IMR-90 (cell line): ENCODE measurements around the gene HOXB1. TPM values are rescaled to one million over a fixed set of nuclear protein-coding genes. Genes with fewer than 3 reads are reported as not detected.

Experiments used
- ATAC-seq: fragments of 200-7000 bp; cut with Tn5 transposase; 2 replicates; pipeline ENCODE4 v1.9.1; 2020; ENCODE audit warnings: low read depth, mild to moderate bottlenecking, moderate library complexity
- BruUV-seq: library from RNA; stranded (reverse); fragments of 400-500 nt; replicated peaks from 2 replicates; lab custom pipeline; 2021; lab: Mats Ljungman, UMichigan
- CTCF ChIA-PET: fragments of 300-600 bp; formaldehyde crosslinking; extraction: SDS; loops from one replicate; lab custom pipeline; 2021; ENCODE audit warnings: antibody characterized with exemption; lab: Yijun Ruan, JAX
- POLR2A ChIA-PET: fragments of 300-600 bp; sonication (Branson Sonifier 250); formaldehyde crosslinking; loops from one replicate; lab custom pipeline; 2022; ENCODE audit warnings: antibody characterized with exemption; ENCODE audit not compliant: unreplicated experiment; lab: Charles Lee
- DNase-seq: peaks from one replicate; pipeline ENCODE4 v3.0.0; 2013
- H2AFZ ChIP-seq: replicated peaks from 2 replicates; pipeline ENCODE3; 2013; ENCODE audit warnings: low read length, mild to moderate bottlenecking; ENCODE audit not compliant: poor library complexity
- H2AK5ac ChIP-seq: 2 replicates; pipeline ENCODE4 v1.6.1; 2013; ENCODE audit warnings: low read depth, low read length, inconsistent platforms
- H2AK9ac ChIP-seq: replicated peaks from 2 replicates; pipeline ENCODE3; 2013; ENCODE audit warnings: mild to moderate bottlenecking, low read depth, low read length, moderate library complexity; ENCODE audit not compliant: poor library complexity
- H2BK120ac ChIP-seq: 2 replicates; pipeline ENCODE4 v1.6.1; 2013; ENCODE audit warnings: low read depth, low read length, inconsistent platforms
- H2BK15ac ChIP-seq: 3 replicates; pipeline ENCODE4 v1.6.1; 2013; ENCODE audit warnings: low read depth, low read length, inconsistent platforms
- H2BK20ac ChIP-seq: 2 replicates; pipeline ENCODE4 v1.6.1; 2013; ENCODE audit warnings: low read depth, mild to moderate bottlenecking, inconsistent platforms, low read length, moderate library complexity
- H2BK5ac ChIP-seq: 2 replicates; pipeline ENCODE4 v1.6.1; 2013; ENCODE audit warnings: mild to moderate bottlenecking, low read depth, low read length, inconsistent platforms; ENCODE audit not compliant: poor library complexity, severe bottlenecking
- H3K14ac ChIP-seq: replicated peaks from 2 replicates; pipeline ENCODE4 v1.6.1; 2013; ENCODE audit warnings: low read depth, low read length, inconsistent platforms
- H3K18ac ChIP-seq: 2 replicates; pipeline ENCODE4 v1.6.1; 2013; ENCODE audit warnings: low read depth, low read length, control low read depth
- H3K23ac ChIP-seq: 2 replicates; pipeline ENCODE4 v1.6.1; 2013; ENCODE audit warnings: low read depth, low read length, inconsistent platforms
- H3K27ac ChIP-seq: 2 replicates; pipeline ENCODE4 v1.5.1; 2013; ENCODE audit warnings: mild to moderate bottlenecking, control low read depth, low read length; ENCODE audit not compliant: insufficient read depth
- H3K27me3 ChIP-seq: 2 replicates; pipeline ENCODE4 v1.6.1; 2013; ENCODE audit warnings: low read length; ENCODE audit not compliant: control insufficient read depth, insufficient read depth
- H3K36me3 ChIP-seq: 2 replicates; pipeline ENCODE4 v1.6.1; 2013; ENCODE audit warnings: low read length, mixed read lengths; ENCODE audit not compliant: control insufficient read depth, insufficient read depth
- H3K4ac ChIP-seq: 2 replicates; pipeline ENCODE4 v1.6.1; 2013; ENCODE audit warnings: low read depth, low read length, inconsistent platforms
- H3K4me1 ChIP-seq: 2 replicates; pipeline ENCODE4 v1.6.1; 2013; ENCODE audit warnings: low read length, mixed read lengths; ENCODE audit not compliant: control insufficient read depth, insufficient read depth
- H3K4me2 ChIP-seq: 2 replicates; pipeline ENCODE4 v1.6.1; 2013; ENCODE audit warnings: low read depth, mild to moderate bottlenecking, control low read depth, low read length, moderate library complexity
- H3K4me3 ChIP-seq: 2 replicates; pipeline ENCODE4 v1.5.1; 2013; ENCODE audit warnings: low read depth, mild to moderate bottlenecking, control low read depth, low read length, moderate library complexity; ENCODE audit not compliant: insufficient read depth
- H3K56ac ChIP-seq: 2 replicates; pipeline ENCODE4 v1.6.1; 2013; ENCODE audit warnings: low read length, inconsistent platforms; ENCODE audit not compliant: insufficient read depth; ENCODE audit errors: extremely low read depth
- H3K79me1 ChIP-seq, 2 experiments: 2 replicates each; pipeline ENCODE4 v1.6.1; 2013; ENCODE audit warnings: low read length in 2 of 2, inconsistent platforms in 1 of 2, low read depth in 1 of 2
- H3K9ac ChIP-seq: 2 replicates; pipeline ENCODE4 v1.6.1; 2013; ENCODE audit warnings: low read depth, low read length, control low read depth
- H3K9me1 ChIP-seq: 2 replicates; pipeline ENCODE4 v1.6.1; 2013; ENCODE audit warnings: low read length, inconsistent platforms; ENCODE audit not compliant: insufficient read depth
- H3K9me3 ChIP-seq: 2 replicates; pipeline ENCODE4 v1.6.1; 2013; ENCODE audit warnings: low read length; ENCODE audit not compliant: control insufficient read depth, insufficient read depth
- H4K20me1 ChIP-seq: 2 replicates; pipeline ENCODE4 v1.6.1; 2013; ENCODE audit warnings: low read length, inconsistent platforms; ENCODE audit not compliant: insufficient read depth
- H4K5ac ChIP-seq: 2 replicates; pipeline ENCODE4 v1.6.1; 2013; ENCODE audit warnings: mild to moderate bottlenecking, low read depth, low read length, control low read depth
- H4K8ac ChIP-seq, 2 experiments: 2 replicates each; pipeline ENCODE4 v1.6.1; 2013; ENCODE audit warnings: low read depth in 2 of 2, low read length in 2 of 2, control low read depth in 1 of 2, inconsistent platforms in 1 of 2
- H4K91ac ChIP-seq: 2 replicates; pipeline ENCODE4 v1.6.1; 2013; ENCODE audit warnings: low read depth, low read length, inconsistent platforms; ENCODE audit not compliant: insufficient read depth
- BHLHE40 ChIP-seq: fragments of 150-350 bp; IDR thresholded peaks from 2 replicates; pipeline ENCODE4 v1.6.1; 2016; ENCODE audit warnings: mild to moderate bottlenecking, low read depth, low read length
- CEBPB ChIP-seq: IDR thresholded peaks from 2 replicates; pipeline ENCODE4 v1.6.1; 2012; ENCODE audit warnings: low read depth, low read length, improper control_type of control experiment
- CHD1 ChIP-seq: IDR thresholded peaks from 2 replicates; pipeline ENCODE4 v1.6.1; 2012; ENCODE audit warnings: low read depth, low read length, improper control_type of control experiment
- FOS ChIP-seq: fragments of 150-350 bp; IDR thresholded peaks from 2 replicates; pipeline ENCODE4 v1.6.1; 2016; ENCODE audit warnings: low read depth, low read length
- MAFK ChIP-seq: IDR thresholded peaks from 2 replicates; pipeline ENCODE4 v1.6.1; 2012; ENCODE audit warnings: low read depth, low read length, improper control_type of control experiment
- MAZ ChIP-seq: IDR thresholded peaks from 2 replicates; pipeline ENCODE4 v1.6.1; 2012; ENCODE audit warnings: low read depth, mild to moderate bottlenecking, low read length, improper control_type of control experiment, moderate library complexity, borderline replicate concordance
- MXI1 ChIP-seq: IDR thresholded peaks from 2 replicates; pipeline ENCODE4 v1.6.1; 2012; ENCODE audit warnings: low read depth, mild to moderate bottlenecking, low read length, moderate library complexity, borderline replicate concordance
- NFE2L2 ChIP-seq: fragments of 150-350 bp; IDR thresholded peaks from 2 replicates; pipeline ENCODE4 v1.6.1; 2016; ENCODE audit warnings: low read depth, mild to moderate bottlenecking, low read length
- POLR2A ChIP-seq: IDR thresholded peaks from 2 replicates; pipeline ENCODE4 v1.6.1; 2012; ENCODE audit warnings: mild to moderate bottlenecking, low read depth, low read length
- RAD21 ChIP-seq: IDR thresholded peaks from 2 replicates; pipeline ENCODE4 v1.6.1; 2012; ENCODE audit warnings: low read length, improper control_type of control experiment
- RCOR1 ChIP-seq: IDR thresholded peaks from 2 replicates; pipeline ENCODE4 v1.6.1; 2012; ENCODE audit warnings: mild to moderate bottlenecking, low read length, improper control_type of control experiment; ENCODE audit not compliant: insufficient replicate concordance
- RFX5 ChIP-seq: IDR thresholded peaks from 2 replicates; pipeline ENCODE4 v1.8.0; 2012; ENCODE audit warnings: low read depth, mild to moderate bottlenecking, low read length, moderate library complexity
- SMC3 ChIP-seq: fragments of 150-350 bp; IDR thresholded peaks from 2 replicates; pipeline ENCODE4 v1.6.1; 2016; ENCODE audit warnings: low read depth, mild to moderate bottlenecking, antibody characterized with exemption, low read length, moderate library complexity
- WGBS, 2 experiments: methylation state at CpG; one replicate each; pipeline versions ENCODE4 v1.1.5 to v1.1.7; 2013; ENCODE audit warnings: missing lambda C conversion rate in 2 of 2; ENCODE audit not compliant: insufficient read length in 1 of 2; ENCODE audit errors: extremely low coverage in 2 of 2; 5-methylcytosine and 5-hydroxymethylcytosine counted together
- dilution Hi-C: fragments of 300-500 bp; cut with HindIII; formaldehyde crosslinking; loops from one replicate; pipeline ENCODE4 v1.14.3; 2018; ENCODE audit warnings: low sequenced_read_pairs; ENCODE audit not compliant: unreplicated experiment
- in situ Hi-C: fragments of 300-500 bp; cut with MboI; formaldehyde crosslinking; loops from 3 replicates; pipeline ENCODE4 v1.14.3; 2019; ENCODE audit warnings: low sequenced_read_pairs, inconsistent platforms, mixed read lengths
- intact Hi-C: fragments of 100-400 bp; cut with micrococcal nuclease; formaldehyde crosslinking; loops from 2 replicates; pipeline ENCODE4 v1.10.0; 2022
- polyA plus RNA-seq, 3 experiments: library from polyadenylated mRNA; depleted of rRNA; stranded (reverse); fragments of >200 nt; gene quantifications; 2 replicates each; pipeline ENCODE4 v1.2.3, GENCODE V29; 2012; ENCODE audit warnings: low replicate concordance in 1 of 3
- total RNA-seq: library from RNA; depleted of rRNA; stranded (reverse); fragments of >200 nt; gene quantifications from 2 replicates; pipeline ENCODE4 v1.2.3, GENCODE V29; 2012
- TF ChIP-seq, protein P1 (sequence below): conservative IDR thresholded peaks from 2 replicates; pipeline ENCODE4 v1.5.1; 2012; ENCODE audit warnings: mild to moderate bottlenecking, low read depth, low read length, improper control_type of control experiment
- TF ChIP-seq, protein P2 (sequence below): fragments of 150-350 bp; IDR thresholded peaks from 2 replicates; pipeline ENCODE4 v1.6.1; 2017; ENCODE audit warnings: mild to moderate bottlenecking, antibody characterized with exemption, low read length, low read depth
- TF ChIP-seq, protein P3 (sequence below): fragments of 150-350 bp; IDR thresholded peaks from 2 replicates; pipeline ENCODE4 v1.6.1; 2016; ENCODE audit warnings: low read depth, mild to moderate bottlenecking, low read length, moderate library complexity, borderline replicate concordance

Gene HOXB1
- total and polyA plus RNA-seq, 2 of the 4 experiments (the other 2 are of a cell fraction) = not detected

DNA sequence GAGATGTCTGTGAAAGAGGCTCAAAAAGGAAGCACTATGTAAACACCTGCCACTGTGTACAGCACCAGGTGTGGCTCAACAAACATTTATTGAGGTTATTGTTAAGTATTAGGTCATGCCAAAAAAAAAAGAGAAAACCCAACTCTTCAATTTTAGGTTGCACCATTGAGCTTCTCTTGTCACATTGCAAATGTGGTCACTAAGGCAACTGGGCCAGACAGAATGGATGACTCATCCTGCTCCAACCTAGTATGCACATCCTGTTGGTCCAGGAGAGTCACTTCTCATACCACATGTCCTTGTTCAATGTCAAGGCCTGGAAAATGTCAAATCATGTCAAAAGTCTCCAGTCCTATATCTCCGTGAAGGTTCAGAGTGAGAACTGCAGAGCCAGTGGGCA lies 25.0 kb downstream of the HOXB1 start:
- H4K5ac ChIP-seq = no peak overlapping the region
- no peak overlapping the region for H2BK5ac ChIP-seq
- H3K23ac ChIP-seq = no peak overlapping the region
- no peak overlapping the region for H2AK5ac ChIP-seq
- H3K27me3 ChIP-seq = no peaks in the 10 kb centered on the region
- intact Hi-C loops = no loop called here
- H3K4me1 ChIP-seq = peaks cover 19% of the 10 kb centered on the region
- H3K9me3 ChIP-seq = no peaks in the 10 kb centered on the region
- no CpG with 5 or more reads among the region's 1 CpG for WGBS, 2 experiments
- TF ChIP-seq, protein P1, sequence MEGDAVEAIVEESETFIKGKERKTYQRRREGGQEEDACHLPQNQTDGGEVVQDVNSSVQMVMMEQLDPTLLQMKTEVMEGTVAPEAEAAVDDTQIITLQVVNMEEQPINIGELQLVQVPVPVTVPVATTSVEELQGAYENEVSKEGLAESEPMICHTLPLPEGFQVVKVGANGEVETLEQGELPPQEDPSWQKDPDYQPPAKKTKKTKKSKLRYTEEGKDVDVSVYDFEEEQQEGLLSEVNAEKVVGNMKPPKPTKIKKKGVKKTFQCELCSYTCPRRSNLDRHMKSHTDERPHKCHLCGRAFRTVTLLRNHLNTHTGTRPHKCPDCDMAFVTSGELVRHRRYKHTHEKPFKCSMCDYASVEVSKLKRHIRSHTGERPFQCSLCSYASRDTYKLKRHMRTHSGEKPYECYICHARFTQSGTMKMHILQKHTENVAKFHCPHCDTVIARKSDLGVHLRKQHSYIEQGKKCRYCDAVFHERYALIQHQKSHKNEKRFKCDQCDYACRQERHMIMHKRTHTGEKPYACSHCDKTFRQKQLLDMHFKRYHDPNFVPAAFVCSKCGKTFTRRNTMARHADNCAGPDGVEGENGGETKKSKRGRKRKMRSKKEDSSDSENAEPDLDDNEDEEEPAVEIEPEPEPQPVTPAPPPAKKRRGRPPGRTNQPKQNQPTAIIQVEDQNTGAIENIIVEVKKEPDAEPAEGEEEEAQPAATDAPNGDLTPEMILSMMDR = no peak
- peak; percentile 66; the same call in 1 of the 2 replicates for TF ChIP-seq MXI1
- TF ChIP-seq POLR2A = no peak
- TF ChIP-seq CEBPB = peak; percentile 82
- TF ChIP-seq, protein P2, sequence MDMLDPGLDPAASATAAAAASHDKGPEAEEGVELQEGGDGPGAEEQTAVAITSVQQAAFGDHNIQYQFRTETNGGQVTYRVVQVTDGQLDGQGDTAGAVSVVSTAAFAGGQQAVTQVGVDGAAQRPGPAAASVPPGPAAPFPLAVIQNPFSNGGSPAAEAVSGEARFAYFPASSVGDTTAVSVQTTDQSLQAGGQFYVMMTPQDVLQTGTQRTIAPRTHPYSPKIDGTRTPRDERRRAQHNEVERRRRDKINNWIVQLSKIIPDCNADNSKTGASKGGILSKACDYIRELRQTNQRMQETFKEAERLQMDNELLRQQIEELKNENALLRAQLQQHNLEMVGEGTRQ = peak; percentile 2; the same call in 1 of the 2 replicates
- no peak for TF ChIP-seq NFE2L2
- TF ChIP-seq MAZ = no peak
- no peak for TF ChIP-seq RCOR1
- TF ChIP-seq FOS = peak; percentile 98
- TF ChIP-seq SMC3 = no peak
- peak; percentile 41; the same call in 1 of the 2 replicates for TF ChIP-seq BHLHE40
- TF ChIP-seq, protein P3, sequence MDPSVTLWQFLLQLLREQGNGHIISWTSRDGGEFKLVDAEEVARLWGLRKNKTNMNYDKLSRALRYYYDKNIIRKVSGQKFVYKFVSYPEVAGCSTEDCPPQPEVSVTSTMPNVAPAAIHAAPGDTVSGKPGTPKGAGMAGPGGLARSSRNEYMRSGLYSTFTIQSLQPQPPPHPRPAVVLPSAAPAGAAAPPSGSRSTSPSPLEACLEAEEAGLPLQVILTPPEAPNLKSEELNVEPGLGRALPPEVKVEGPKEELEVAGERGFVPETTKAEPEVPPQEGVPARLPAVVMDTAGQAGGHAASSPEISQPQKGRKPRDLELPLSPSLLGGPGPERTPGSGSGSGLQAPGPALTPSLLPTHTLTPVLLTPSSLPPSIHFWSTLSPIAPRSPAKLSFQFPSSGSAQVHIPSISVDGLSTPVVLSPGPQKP = no peak
- TF ChIP-seq CHD1 = no peak
- no peak for TF ChIP-seq RFX5
- no peak for TF ChIP-seq MAFK
- TF ChIP-seq RAD21 = no peak; the same call in 1 of the 2 replicates
- H3K56ac ChIP-seq = no peak overlapping the region
- no peak overlapping the region for H2BK20ac ChIP-seq
- H4K91ac ChIP-seq = no peak overlapping the region
- POLR2A ChIA-PET = no interaction called here
- H3K4me3 ChIP-seq = no peak overlapping the region
- H3K4ac ChIP-seq = no peak overlapping the region
- no TSS peak for BruUV-seq
- no peak overlapping the region for H3K4me2 ChIP-seq
- no peak overlapping the region for H4K8ac ChIP-seq
- no peak overlapping the region for H2BK15ac ChIP-seq
- ATAC-seq (peak; percentile 41), DNase-seq (peak; percentile 89)
- CTCF ChIA-PET = interaction anchor here (0.6 to 1.4 kb wide), 3 partner anchors 16 to 111 kb away, joined by 3 to 5 read pairs (median 4); no protein-coding TSS in a partner anchor
- no peaks in the 10 kb centered on the region for H3K36me3 ChIP-seq
- peaks cover 0 to 6% of the 10 kb centered on the region in 2 experiments; a peak in 1 of 4 replicates for H3K79me1 ChIP-seq
- H2BK120ac ChIP-seq = no peak overlapping the region
- dilution Hi-C loops = no loop called here
- no peak overlapping the region for H2AK9ac ChIP-seq
- no peak overlapping the region for H3K14ac ChIP-seq
- 0 out of 2 replicates have a peak, but pooled peaks cover 8% of the 10 kb centered on the region for H3K9me1 ChIP-seq
- H2AFZ ChIP-seq = no peak overlapping the region
- in situ Hi-C loops = no loop called here
- H3K18ac ChIP-seq = no peak overlapping the region
- H3K9ac ChIP-seq = no peak overlapping the region
- no peak overlapping the region for H3K27ac ChIP-seq
- no peaks in the 10 kb centered on the region for H4K20me1 ChIP-seq
